Fibroblast of skin of left biceps (primary cell): ENCODE data around the gene GLRX.

Source experiments
- DNase-seq, 2 experiments: peaks; one replicate each; pipeline ENCODE4 v3.0.0-alpha.2; 2013; ENCODE audit warnings: low read depth in 2 of 2

GLRX gene

GRCh38 chr5:95808686-95809413 is 13.7 kb downstream of the GLRX start:
- peak in 1 of 2 experiments; percentile 35 for DNase-seq

GRCh38 chr5:95808013-95808685 is 14.4 kb downstream of the GLRX start:
- DNase-seq = no peak

GRCh38 chr5:95806687-95807086 is 15.8 kb downstream of the GLRX start:
- DNase-seq = no peak

- no peak for DNase-seq
Measured at GRCh38 chr5:95804736-95805539, 17.6 kb downstream of the GLRX start.

- no peak for DNase-seq
Measured at GRCh38 chr5:95803271-95804148, 19.0 kb downstream of the GLRX start.

- DNase-seq = no peak
Measured at GRCh38 chr5:95801961-95802360, 20.6 kb downstream of the GLRX start.

- DNase-seq = no peak
Measured at GRCh38 chr5:95801532-95801931, 21.0 kb downstream of the GLRX start.

- DNase-seq = no peak
Measured at GRCh38 chr5:95800553-95800952, 22.0 kb downstream of the GLRX start.

GRCh38 chr5:95799191-95799835 is 23.2 kb downstream of the GLRX start:
- no peak for DNase-seq

GRCh38 chr5:95798545-95798944 is 24.0 kb downstream of the GLRX start:
- DNase-seq = no peak

- no peak for DNase-seq
Measured at GRCh38 chr5:95798048-95798447, 24.5 kb downstream of the GLRX start.

GRCh38 chr5:95797301-95797700 is 25.2 kb downstream of the GLRX start:
- DNase-seq = no peak

- no peak for DNase-seq
Measured at GRCh38 chr5:95794070-95794516, 28.4 kb downstream of the GLRX start.

GRCh38 chr5:95791751-95792150 is 30.8 kb downstream of the GLRX start:
- no peak for DNase-seq

GRCh38 chr5:95788493-95788892 is 34.0 kb downstream of the GLRX start:
- no peak for DNase-seq

- DNase-seq = peak in 1 of 2 experiments; percentile 43
Measured at GRCh38 chr5:95786821-95787418, 35.6 kb downstream of the GLRX start.

- no peak for DNase-seq
Measured at GRCh38 chr5:95784514-95785302, 37.8 kb downstream of the GLRX start.

- DNase-seq = no peak
Measured at GRCh38 chr5:95783661-95784060, 38.9 kb downstream of the GLRX start.

- no peak for DNase-seq
Measured at GRCh38 chr5:95782181-95782580, 40.3 kb downstream of the GLRX start.

GRCh38 chr5:95781101-95781583 is 41.4 kb downstream of the GLRX start:
- peak in 1 of 2 experiments; percentile 33 for DNase-seq
